Endodermal cell (in vitro differentiated cells): ENCODE data around the gene ERCC6. TPM values are rescaled to one million over a fixed set of nuclear protein-coding genes. Genes with fewer than 3 reads are reported as not detected.

Experiments used
- DNase-seq: peaks from one replicate; pipeline ENCODE4 v3.0.0-alpha.2; 2017
- H3K27ac ChIP-seq: 2 replicates; pipeline ENCODE4 v1.5.1; 2013; ENCODE audit warnings: mild to moderate bottlenecking, low read depth, low read length, moderate library complexity
- H3K27me3 ChIP-seq: 2 replicates; pipeline ENCODE4 v1.6.1; 2013; ENCODE audit warnings: mild to moderate bottlenecking, low read length, moderate library complexity; ENCODE audit not compliant: insufficient read depth, control insufficient read depth, poor library complexity, severe bottlenecking
- H3K36me3 ChIP-seq: 2 replicates; pipeline ENCODE4 v1.7.0; 2013; ENCODE audit warnings: mild to moderate bottlenecking, low read length, moderate library complexity; ENCODE audit not compliant: control insufficient read depth, insufficient read depth
- H3K4me1 ChIP-seq: one replicate; pipeline ENCODE4 v1.7.0; 2013; ENCODE audit warnings: low read length; ENCODE audit not compliant: control insufficient read depth, insufficient read depth
- H3K4me3 ChIP-seq: 2 replicates; pipeline ENCODE4 v1.5.1; 2013; ENCODE audit warnings: mild to moderate bottlenecking, low read length, moderate library complexity
- H3K9ac ChIP-seq: 2 replicates; pipeline ENCODE4 v1.6.1; 2013; ENCODE audit warnings: mild to moderate bottlenecking, low read length, moderate library complexity; ENCODE audit not compliant: poor library complexity, severe bottlenecking; ENCODE audit errors: extremely low read depth
- H3K9me3 ChIP-seq: 2 replicates; pipeline ENCODE4 v1.6.1; 2013; ENCODE audit warnings: mild to moderate bottlenecking, low read length, moderate library complexity; ENCODE audit not compliant: control insufficient read depth
- H3K27ac Mint-ChIP-seq: 2 replicates; pipeline ENCODE4 v1.8.0; 2020; ENCODE audit warnings: mixed read lengths
- H3K27me3 Mint-ChIP-seq: 2 replicates; pipeline ENCODE4 v1.8.0; 2021; ENCODE audit warnings: mild to moderate bottlenecking, mixed read lengths; ENCODE audit not compliant: insufficient read depth
- H3K36me3 Mint-ChIP-seq: 2 replicates; pipeline ENCODE4 v1.8.0; 2020; ENCODE audit warnings: low read depth, mixed read lengths
- H3K4me1 Mint-ChIP-seq: 2 replicates; pipeline ENCODE4 v1.8.0; 2020; ENCODE audit warnings: mixed read lengths
- H3K4me3 Mint-ChIP-seq: 2 replicates; pipeline ENCODE4 v1.8.0; 2020; ENCODE audit warnings: mild to moderate bottlenecking, moderate library complexity, mixed read lengths
- H3K9me3 Mint-ChIP-seq: 2 replicates; pipeline ENCODE4 v1.8.0; 2020; ENCODE audit warnings: mild to moderate bottlenecking, mixed read lengths
- CTCF ChIP-seq: fragments of 200-600 bp; sonication (generic); conservative IDR thresholded peaks from 2 replicates; pipeline ENCODE4 v1.5.0; 2021; ENCODE audit warnings: antibody characterized with exemption, mild to moderate bottlenecking
- WGBS, 2 experiments: methylation state at CpG; one replicate each; pipeline versions ENCODE4 v1.1.5 to v1.1.7; 2013; ENCODE audit warnings: missing lambda C conversion rate in 2 of 2, mixed read lengths in 1 of 2; ENCODE audit not compliant: insufficient coverage in 1 of 2, insufficient read length in 1 of 2; 5-methylcytosine and 5-hydroxymethylcytosine counted together
- long read RNA-seq, 4 experiments: library from polyadenylated mRNA in 2 of 4; library from RNA in 1 of 4; library from capped mRNA in 1 of 4; stranded (forward) in 3 of 4; unstranded in 1 of 4; transcript quantifications; one replicate each; pipeline ENCODE4 v2.0.0, GENCODE V29; 2020 to 2021; ENCODE audit warnings: inconsistent platforms in 1 of 4
- polyA plus RNA-seq, 2 experiments: library from polyadenylated mRNA; stranded (reverse); fragments of 50-300 nt; gene quantifications; one replicate each; pipeline ENCODE4 v1.2.3, GENCODE V29; 2013
- total RNA-seq, 2 donors: library from RNA; stranded (reverse); fragmentation: NEBNext Ultra II Directional in 1 of 2; extraction: Animal tissue kit (Norgen Biotek cat#: 25700) in 1 of 2; gene quantifications; 2 replicates in 1 of 2; 3 replicates in 1 of 2; pipeline ENCODE4 v1.2.1, GENCODE V29; 2021

ERCC6 gene
- 10 to 100 TPM; 18.8 to 19.5 TPM for total RNA-seq
- 8.6 TPM for polyA plus RNA-seq (2013, experiment 1 of 2)
- 7.0 TPM for polyA plus RNA-seq (2013, experiment 2 of 2)
- long read RNA-seq, experiment 1, partial matches to known transcripts, result 0 of 1 reads
- long read RNA-seq, experiment 1, other reads (novel, unspliced or antisense), result 1 of 1 reads
- long read RNA-seq, experiment 2, full-length matches to known transcripts, result 9 of 15 reads
- long read RNA-seq, experiment 2, partial matches to known transcripts, result 2 of 15 reads
- long read RNA-seq, experiment 2, other reads (novel, unspliced or antisense), result 4 of 15 reads
- long read RNA-seq, experiment 3, full-length matches to known transcripts, result 14 of 30 reads
- long read RNA-seq, experiment 3, partial matches to known transcripts, result 5 of 30 reads
- long read RNA-seq, experiment 3, other reads (novel, unspliced or antisense), result 11 of 30 reads
- long read RNA-seq, experiment 4, partial matches to known transcripts, result 2 of 3 reads
- long read RNA-seq, experiment 4, other reads (novel, unspliced or antisense), result 1 of 3 reads

- no peaks in the 10 kb centered on the region for H3K4me1 ChIP-seq
- peak within 1 kb of the TSS; percentile 96 for H3K27ac Mint-ChIP-seq
- no peaks in the 10 kb centered on the region for H3K9me3 Mint-ChIP-seq
- peak; percentile 99 for DNase-seq
- peak within 1 kb of the TSS; percentile 82 for H3K4me3 ChIP-seq
- WGBS, 2 experiments, result 6 to 9% methylated on average over 25 to 75 of the region's 75 CpGs
- peaks cover 11% of the 10 kb centered on the region for H3K27me3 ChIP-seq
- peaks cover 2% of the 10 kb centered on the region for H3K36me3 Mint-ChIP-seq
- peaks cover 12% of the 10 kb centered on the region for H3K4me1 Mint-ChIP-seq
- peak; percentile 17 for TF ChIP-seq CTCF
- H3K36me3 ChIP-seq, result no peaks in the 10 kb centered on the region
- H3K4me3 Mint-ChIP-seq, result peak within 1 kb of the TSS; percentile 86
- H3K9me3 ChIP-seq, result no peaks in the 10 kb centered on the region
- H3K9ac ChIP-seq, result peak within 1 kb of the TSS; percentile 54
- H3K27me3 Mint-ChIP-seq, result peaks cover 30% of the 10 kb centered on the region
- H3K27ac ChIP-seq, result no peak within 1 kb of the TSS
Observed at GRCh38 chr10:49538381-49539319, at the start of gene ERCC6. ERCC6 (minus strand) TSS chr10:49539121.

GRCh38 chr10:49587981-49588380 lies 49.1 kb upstream of the ERCC6 start:
- Histone ChIP-seq H3K27me3 (no peaks in the 10 kb centered on the region), H3K27ac (no peak overlapping the region), H3K4me3 (no peak overlapping the region), H3K4me1 (no peaks in the 10 kb centered on the region), H3K9ac (no peak overlapping the region), H3K9me3 (no peaks in the 10 kb centered on the region), H3K36me3 (no peaks in the 10 kb centered on the region)
- Mint-ChIP-seq H3K9me3 (no peaks in the 10 kb centered on the region), H3K27me3 (peaks cover 4% of the 10 kb centered on the region), H3K4me1 (no peaks in the 10 kb centered on the region), H3K4me3 (no peak overlapping the region), H3K36me3 (no peaks in the 10 kb centered on the region), H3K27ac (no peak overlapping the region)
- DNase-seq, result no peak
- WGBS, 2 experiments, result 94 to 100% methylated on average over 1 to 3 of the region's 4 CpGs
- TF ChIP-seq CTCF, result no peak

GRCh38 chr10:49585387-49585786 lies 46.5 kb upstream of the ERCC6 start:
- Histone ChIP-seq H3K36me3 (no peaks in the 10 kb centered on the region), H3K27me3 (no peaks in the 10 kb centered on the region), H3K4me3 (no peak overlapping the region), H3K27ac (no peak overlapping the region), H3K9me3 (no peaks in the 10 kb centered on the region), H3K4me1 (no peaks in the 10 kb centered on the region), H3K9ac (no peak overlapping the region)
- no peak for DNase-seq
- Mint-ChIP-seq H3K27ac (no peak overlapping the region), H3K36me3 (no peaks in the 10 kb centered on the region), H3K9me3 (no peaks in the 10 kb centered on the region), H3K4me3 (no peak overlapping the region), H3K27me3 (no peaks in the 10 kb centered on the region), H3K4me1 (no peaks in the 10 kb centered on the region)
- no peak for TF ChIP-seq CTCF
